Measurements from ENCODE around the gene C6orf47. TPM values are rescaled to one million over a fixed set of nuclear protein-coding genes. Genes with fewer than 3 reads are reported as not detected.

The C6orf47 gene
- total and polyA plus RNA-seq, 4 experiments from 2014 or later = 15.8 to 39.9 (median 33.6) TPM

- Mint-ChIP-seq H3K36me3 (peaks cover 6 to 44% of the 10 kb centered on the region in 2 donors), H3K27ac (peak overlapping the region in 2 of 7 donors; percentile 55 to 57), H3K4me1 (peaks cover 40 to 80% (median 56%) of the 10 kb centered on the region in 4 donors), H3K4me3 (peak overlapping the region in 2 of 8 donors; percentile 29 to 42), H3K9me3 (peaks cover 0 to 13% (median 0%) of the 10 kb centered on the region in 8 donors), H3K27me3 (no peaks in the 10 kb centered on the region)
- DNase-seq = no peak
- intact Hi-C loops (cut with micrococcal nuclease) = loop anchor here (5.0 to 10.0 kb wide), 2 partner anchors 72 to 1190 kb away; partner anchors contain the start of genes LTB and PSMB8
- H3K4me1 ChIP-seq (ENCODE audit: insufficient read depth, low read length) = peaks cover 49% of the 10 kb centered on the region
- no peaks in the 10 kb centered on the region for H3K9me3 ChIP-seq (ENCODE audit: control insufficient read depth in 1 of 2, low read length in 2 of 2)
- POLR2A ChIA-PET (ENCODE audit: partially characterized antibody) = interaction anchor here (3.4 to 7.2 kb wide), 5 partner anchors 9 to 176 kb away, joined by 14 to 269 read pairs (median 31); partner anchors contain the start of genes C6orf47, CSNK2B, GPANK1 and HSPA1B
- no peak overlapping the region for H3K27ac ChIP-seq (ENCODE audit: low read depth, low read length)
- H3K4me3 ChIP-seq (ENCODE audit: low read length in 2 of 2) = no peak overlapping the region
- CTCF ChIA-PET (ENCODE audit: partially characterized antibody) = interaction anchor here (0.8 to 4.6 kb wide), 7 partner anchors 8 to 176 kb away, joined by 3 to 28 read pairs (median 4); partner anchors contain the start of genes ABHD16A, CSNK2B and GPANK1
- no peaks in the 10 kb centered on the region for H3K27me3 ChIP-seq (ENCODE audit: insufficient read depth, low read length)
- peaks cover 8% of the 10 kb centered on the region for H3K36me3 ChIP-seq (ENCODE audit: insufficient read depth, low read length)
Observed at GRCh38 chr6:31654574-31655348, 5.8 kb downstream of the C6orf47 start.

GRCh38 chr6:31652925-31653724 lies 7.5 kb downstream of the C6orf47 start:
- intact Hi-C loops (cut with micrococcal nuclease) = loop anchor here (1.0 to 10.0 kb wide), 11 partner anchors 7 to 1192 kb away; partner anchors contain the start of genes ABHD16A, C6orf47, LTB and NFKBIL1
- Histone ChIP-seq H3K4me1 (ENCODE audit: insufficient read depth, low read length) (peaks cover 33% of the 10 kb centered on the region), H3K27me3 (ENCODE audit: insufficient read depth, low read length) (no peaks in the 10 kb centered on the region), H3K4me3 (ENCODE audit: low read length in 2 of 2) (peak overlapping the region; percentile 85 to 92), H3K27ac (ENCODE audit: low read depth, low read length) (peak overlapping the region; percentile 93), H3K9me3 (ENCODE audit: control insufficient read depth in 1 of 2, low read length in 2 of 2) (no peaks in the 10 kb centered on the region), H3K36me3 (ENCODE audit: insufficient read depth, low read length) (peaks cover 24% of the 10 kb centered on the region)
- DNase-seq = peak in 1 of 5 donors; percentile 93
- Mint-ChIP-seq H3K27me3 (no peaks in the 10 kb centered on the region), H3K4me1 (peaks cover 36 to 72% (median 46%) of the 10 kb centered on the region in 4 donors), H3K9me3 (peaks cover 0 to 13% (median 0%) of the 10 kb centered on the region in 8 donors), H3K4me3 (peak overlapping the region; percentile 96 to 100 (median 98)), H3K27ac (peak overlapping the region; percentile 99 to 100 (median 100)), H3K36me3 (peaks cover 15 to 54% of the 10 kb centered on the region in 2 donors)
- ChIA-PET CTCF (ENCODE audit: partially characterized antibody) (interaction anchor here (0.5 to 4.6 kb wide), 8 partner anchors 12 to 179 kb away, joined by 3 to 28 read pairs (median 4); partner anchors contain the start of genes ABHD16A, CSNK2B, DDX39B and GPANK1), POLR2A (ENCODE audit: partially characterized antibody) (interaction anchor here (0.6 to 7.2 kb wide), 56 partner anchors 10 to 1665 kb away, joined by 3 to 269 read pairs (median 7); partner anchors contain the start of genes ABHD16A, ATF6B, C6orf47 and CLIC1)

DNA sequence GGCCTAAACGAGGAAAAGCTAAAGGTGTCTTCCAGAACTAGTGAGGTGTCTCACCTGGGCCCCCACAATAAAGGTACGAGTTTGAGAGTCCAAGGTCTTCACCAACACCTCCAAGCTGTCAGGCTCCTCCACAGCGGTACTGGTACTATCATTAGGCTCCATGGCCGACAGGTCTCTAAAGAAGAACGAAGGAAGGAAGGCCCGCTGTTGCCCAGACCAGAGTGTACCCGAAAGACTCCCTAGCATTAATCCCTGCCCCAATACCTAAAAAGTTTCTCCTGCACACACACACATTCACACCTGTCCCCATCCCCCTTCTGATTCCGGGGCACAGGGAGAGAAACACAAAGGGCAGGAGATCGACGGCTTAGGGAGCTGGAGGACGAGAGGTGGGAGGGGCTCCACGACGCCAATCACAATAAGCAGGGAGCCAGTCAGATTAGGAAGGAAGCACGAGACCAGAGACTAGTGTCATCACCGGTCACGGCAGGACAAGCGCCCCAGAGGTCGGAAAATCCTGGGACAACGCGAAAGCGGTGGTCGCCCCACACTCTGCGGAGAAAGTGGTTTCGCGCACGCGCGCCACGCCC lies 8.9 kb downstream of the C6orf47 start:
- Mint-ChIP-seq H3K4me1 (peaks cover 27 to 58% (median 38%) of the 10 kb centered on the region in 4 donors), H3K9me3 (peaks cover 0 to 13% (median 0%) of the 10 kb centered on the region in 8 donors), H3K27me3 (no peaks in the 10 kb centered on the region), H3K27ac (peak overlapping the region; percentile 99 to 100 (median 100)), H3K36me3 (peaks cover 27 to 57% of the 10 kb centered on the region in 2 donors), H3K4me3 (peak overlapping the region; percentile 96 to 100 (median 98))
- Histone ChIP-seq H3K27me3 (ENCODE audit: insufficient read depth, low read length) (no peaks in the 10 kb centered on the region), H3K4me1 (ENCODE audit: insufficient read depth, low read length) (peaks cover 21% of the 10 kb centered on the region), H3K9me3 (ENCODE audit: control insufficient read depth in 1 of 2, low read length in 2 of 2) (no peaks in the 10 kb centered on the region), H3K36me3 (ENCODE audit: insufficient read depth, low read length) (peaks cover 31% of the 10 kb centered on the region), H3K27ac (ENCODE audit: low read depth, low read length) (peak overlapping the region; percentile 93), H3K4me3 (ENCODE audit: low read length in 2 of 2) (peak overlapping the region; percentile 85 to 92)
- ChIA-PET CTCF (ENCODE audit: partially characterized antibody) (interaction anchor here (1.5 to 4.6 kb wide), 4 partner anchors 13 to 110 kb away, joined by 4 to 28 read pairs (median 6); partner anchors contain the start of genes CSNK2B, DDX39B and GPANK1), POLR2A (ENCODE audit: partially characterized antibody) (interaction anchor here (0.7 to 7.2 kb wide), 54 partner anchors 8 to 1666 kb away, joined by 3 to 269 read pairs (median 7); partner anchors contain the start of genes ABHD16A, ATF6B, C6orf47 and CLIC1)
- intact Hi-C loops (cut with micrococcal nuclease) = loop anchor here (1.0 to 10.0 kb wide), 11 partner anchors 9 to 1193 kb away; partner anchors contain the start of genes ABHD16A, C6orf47, LTB and NFKBIL1
- DNase-seq = no peak

DNA sequence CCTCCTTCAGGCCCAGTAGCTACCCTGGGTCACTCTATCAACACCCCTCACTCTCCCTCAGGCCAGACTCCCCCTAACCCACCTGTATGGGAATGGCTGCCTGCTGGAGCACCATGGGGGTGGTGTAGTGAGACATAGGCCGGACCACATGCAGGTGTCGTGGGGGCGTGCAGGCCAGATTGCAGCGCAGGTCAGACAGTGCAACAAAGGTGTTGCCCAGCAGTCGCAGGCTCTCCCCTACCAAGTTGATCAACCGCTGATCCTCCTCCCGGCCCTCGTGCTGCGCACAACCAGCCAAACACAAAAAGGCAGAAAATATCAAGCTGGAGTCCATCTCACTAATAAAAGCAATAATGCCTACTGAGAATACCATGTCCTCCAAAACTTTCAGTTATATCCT lies 15.3 kb downstream of the C6orf47 start:
- H3K36me3 Mint-ChIP-seq = peaks cover 49 to 71% of the 10 kb centered on the region in 2 donors
- H3K4me3 Mint-ChIP-seq = no peak overlapping the region
- ChIA-PET POLR2A (ENCODE audit: partially characterized antibody) (no interaction called here), CTCF (ENCODE audit: partially characterized antibody) (no interaction called here)
- peaks cover 0 to 4% (median 0%) of the 10 kb centered on the region in 8 donors for H3K9me3 Mint-ChIP-seq
- intact Hi-C loops (cut with micrococcal nuclease) = no loop called here
- no peaks in the 10 kb centered on the region for H3K27me3 ChIP-seq (ENCODE audit: insufficient read depth, low read length)
- no peak for DNase-seq
- H3K36me3 ChIP-seq (ENCODE audit: insufficient read depth, low read length) = peaks cover 88% of the 10 kb centered on the region
- H3K4me1 ChIP-seq (ENCODE audit: insufficient read depth, low read length) = no peaks in the 10 kb centered on the region
- peaks cover 10 to 14% (median 11%) of the 10 kb centered on the region in 4 donors for H3K4me1 Mint-ChIP-seq
- H3K27ac ChIP-seq (ENCODE audit: low read depth, low read length) = no peak overlapping the region
- H3K4me3 ChIP-seq (ENCODE audit: low read length in 2 of 2) = no peak overlapping the region
- peak overlapping the region in 2 of 7 donors; percentile 22 to 57 for H3K27ac Mint-ChIP-seq
- no peaks in the 10 kb centered on the region for H3K27me3 Mint-ChIP-seq
- H3K9me3 ChIP-seq (ENCODE audit: control insufficient read depth in 1 of 2, low read length in 2 of 2) = no peaks in the 10 kb centered on the region

GRCh38 chr6:31643818-31644454 lies 16.6 kb downstream of the C6orf47 start:
- ChIA-PET CTCF (ENCODE audit: partially characterized antibody) (interaction anchor here (0.7 to 0.9 kb wide), 2 partner anchors 37 to 270 kb away, joined by 3 to 4 read pairs; no protein-coding TSS in a partner anchor), POLR2A (ENCODE audit: partially characterized antibody) (interaction anchor here (1.3 to 1.6 kb wide), 3 partner anchors 8 to 17 kb away, joined by 4 to 12 read pairs (median 4); partner anchors contain the start of genes BAG6 and C6orf47)
- H3K27ac Mint-ChIP-seq = no peak overlapping the region
- H3K27ac ChIP-seq (ENCODE audit: low read depth, low read length) = no peak overlapping the region
- peaks cover 90% of the 10 kb centered on the region for H3K36me3 ChIP-seq (ENCODE audit: insufficient read depth, low read length)
- H3K9me3 Mint-ChIP-seq = peaks cover 0 to 4% (median 0%) of the 10 kb centered on the region in 8 donors
- no peaks in the 10 kb centered on the region for H3K9me3 ChIP-seq (ENCODE audit: control insufficient read depth in 1 of 2, low read length in 2 of 2)
- H3K4me3 ChIP-seq (ENCODE audit: low read length in 2 of 2) = no peak overlapping the region
- peaks cover 0 to 8% (median 5%) of the 10 kb centered on the region in 4 donors for H3K4me1 Mint-ChIP-seq
- no peaks in the 10 kb centered on the region for H3K27me3 Mint-ChIP-seq
- H3K27me3 ChIP-seq (ENCODE audit: insufficient read depth, low read length) = no peaks in the 10 kb centered on the region
- intact Hi-C loops (cut with micrococcal nuclease) = no loop called here
- no peak for DNase-seq
- no peaks in the 10 kb centered on the region for H3K4me1 ChIP-seq (ENCODE audit: insufficient read depth, low read length)
- H3K4me3 Mint-ChIP-seq = no peak overlapping the region
- peaks cover 49 to 74% of the 10 kb centered on the region in 2 donors for H3K36me3 Mint-ChIP-seq
